ENCODE data around the gene GP2. TPM values are rescaled to one million over a fixed set of nuclear protein-coding genes. Genes with fewer than 3 reads are reported as not detected.

Gene GP2
- total RNA-seq, 2 experiments from 2014 or later: not detected

Other genes with a start within 250 kb of the GP2 start
- gene UMOD, start 25.2 kb upstream of the GP2 start, total RNA-seq: not detected
- gene PDILT, start 77.2 kb upstream of the GP2 start, total RNA-seq: not detected
- not detected for gene ACSM5, start 82.0 kb upstream of the GP2 start, total RNA-seq
- gene ACSM2A, start 124.0 kb upstream of the GP2 start, total RNA-seq: not detected
- not detected for gene ACSM2B, start 248.9 kb upstream of the GP2 start, total RNA-seq